Measurements from ENCODE around the gene KCNE4. TPM values are rescaled to one million over a fixed set of nuclear protein-coding genes. Genes with fewer than 3 reads are reported as not detected.

KCNE4 gene
- polyA plus RNA-seq, 1 of the 3 experiments (the other 2 are of a cell fraction): 0.20 TPM

DNA sequence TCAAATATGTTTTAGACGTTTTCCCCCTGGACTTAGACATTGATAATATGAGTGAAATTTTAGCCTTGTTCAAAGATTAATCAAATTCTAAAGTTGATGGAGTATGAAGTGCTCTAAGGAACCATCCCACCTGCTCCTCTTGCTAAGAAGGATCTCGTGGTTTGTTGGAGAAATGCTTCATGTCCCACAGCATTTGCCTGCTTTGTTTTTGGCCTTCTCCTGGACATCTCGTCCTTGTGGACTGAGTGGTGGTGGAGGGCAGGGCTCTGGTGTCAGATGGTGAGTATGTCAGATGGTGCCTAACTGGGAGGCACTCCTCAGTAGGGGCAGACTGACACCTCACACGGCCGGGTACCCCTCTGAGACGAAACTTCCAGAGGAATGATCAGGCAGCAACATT, 39.7 kb upstream of the KCNE4 start:
- Histone ChIP-seq H3K36me3 (replicated peaks in 1 of 2; ENCODE audit: control insufficient read depth in 1 of 2, insufficient read depth in 2 of 2, low read length in 1 of 2) (no peaks in the 10 kb centered on the region), H3K4me2 (no peak overlapping the region), H2AFZ (ENCODE audit: low read depth) (no peak overlapping the region), H3F3A (replicated peaks; ENCODE audit: insufficient read depth) (peaks cover 3% of the 10 kb centered on the region), H3K9me2 (no peaks in the 10 kb centered on the region), H3K27ac (ENCODE audit: low read depth in 2 of 2, low read length in 1 of 2) (no peak overlapping the region), H3K27me3 (ENCODE audit: insufficient read depth) (no peaks in the 10 kb centered on the region), H3K79me2 (ENCODE audit: insufficient read depth) (no peaks in the 10 kb centered on the region), H3K9me3 (no peaks in the 10 kb centered on the region), H3K4me1 (ENCODE audit: control insufficient read depth in 1 of 2, insufficient read depth in 2 of 2, low read depth in 1 of 2, low read length in 1 of 2) (peaks cover 0 to 5% of the 10 kb centered on the region in 2 experiments; a peak in 1 of 4 replicates), H3K4me3 (ENCODE audit: low read depth in 2 of 2, low read length in 1 of 2) (no peak overlapping the region), H4K20me1 (ENCODE audit: insufficient read depth) (no peaks in the 10 kb centered on the region), H3K9ac (no peak overlapping the region)
- TF ChIP-seq EZH2phosphoT487 (IDR thresholded peaks at IDR 0.05; ENCODE audit: borderline replicate concordance, low read depth): no peak
- no peak for TF ChIP-seq NRF1 (IDR thresholded peaks at IDR 0.05; ENCODE audit: low read depth, low read length)
- TF ChIP-seq, protein P1, sequence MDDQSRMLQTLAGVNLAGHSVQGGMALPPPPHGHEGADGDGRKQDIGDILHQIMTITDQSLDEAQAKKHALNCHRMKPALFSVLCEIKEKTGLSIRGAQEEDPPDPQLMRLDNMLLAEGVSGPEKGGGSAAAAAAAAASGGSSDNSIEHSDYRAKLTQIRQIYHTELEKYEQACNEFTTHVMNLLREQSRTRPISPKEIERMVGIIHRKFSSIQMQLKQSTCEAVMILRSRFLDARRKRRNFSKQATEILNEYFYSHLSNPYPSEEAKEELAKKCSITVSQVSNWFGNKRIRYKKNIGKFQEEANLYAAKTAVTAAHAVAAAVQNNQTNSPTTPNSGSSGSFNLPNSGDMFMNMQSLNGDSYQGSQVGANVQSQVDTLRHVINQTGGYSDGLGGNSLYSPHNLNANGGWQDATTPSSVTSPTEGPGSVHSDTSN (IDR thresholded peaks at IDR 0.05): no peak
- TF ChIP-seq NFIC (IDR thresholded peaks at IDR 0.05; ENCODE audit: borderline replicate concordance): no peak
- TF ChIP-seq RXRA (IDR thresholded peaks at IDR 0.05; ENCODE audit: borderline replicate concordance, low read depth): no peak
- TF ChIP-seq, protein P2, sequence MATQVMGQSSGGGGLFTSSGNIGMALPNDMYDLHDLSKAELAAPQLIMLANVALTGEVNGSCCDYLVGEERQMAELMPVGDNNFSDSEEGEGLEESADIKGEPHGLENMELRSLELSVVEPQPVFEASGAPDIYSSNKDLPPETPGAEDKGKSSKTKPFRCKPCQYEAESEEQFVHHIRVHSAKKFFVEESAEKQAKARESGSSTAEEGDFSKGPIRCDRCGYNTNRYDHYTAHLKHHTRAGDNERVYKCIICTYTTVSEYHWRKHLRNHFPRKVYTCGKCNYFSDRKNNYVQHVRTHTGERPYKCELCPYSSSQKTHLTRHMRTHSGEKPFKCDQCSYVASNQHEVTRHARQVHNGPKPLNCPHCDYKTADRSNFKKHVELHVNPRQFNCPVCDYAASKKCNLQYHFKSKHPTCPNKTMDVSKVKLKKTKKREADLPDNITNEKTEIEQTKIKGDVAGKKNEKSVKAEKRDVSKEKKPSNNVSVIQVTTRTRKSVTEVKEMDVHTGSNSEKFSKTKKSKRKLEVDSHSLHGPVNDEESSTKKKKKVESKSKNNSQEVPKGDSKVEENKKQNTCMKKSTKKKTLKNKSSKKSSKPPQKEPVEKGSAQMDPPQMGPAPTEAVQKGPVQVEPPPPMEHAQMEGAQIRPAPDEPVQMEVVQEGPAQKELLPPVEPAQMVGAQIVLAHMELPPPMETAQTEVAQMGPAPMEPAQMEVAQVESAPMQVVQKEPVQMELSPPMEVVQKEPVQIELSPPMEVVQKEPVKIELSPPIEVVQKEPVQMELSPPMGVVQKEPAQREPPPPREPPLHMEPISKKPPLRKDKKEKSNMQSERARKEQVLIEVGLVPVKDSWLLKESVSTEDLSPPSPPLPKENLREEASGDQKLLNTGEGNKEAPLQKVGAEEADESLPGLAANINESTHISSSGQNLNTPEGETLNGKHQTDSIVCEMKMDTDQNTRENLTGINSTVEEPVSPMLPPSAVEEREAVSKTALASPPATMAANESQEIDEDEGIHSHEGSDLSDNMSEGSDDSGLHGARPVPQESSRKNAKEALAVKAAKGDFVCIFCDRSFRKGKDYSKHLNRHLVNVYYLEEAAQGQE (IDR thresholded peaks at IDR 0.05; ENCODE audit: low read depth, low read length): no peak
- TF ChIP-seq, protein P3, sequence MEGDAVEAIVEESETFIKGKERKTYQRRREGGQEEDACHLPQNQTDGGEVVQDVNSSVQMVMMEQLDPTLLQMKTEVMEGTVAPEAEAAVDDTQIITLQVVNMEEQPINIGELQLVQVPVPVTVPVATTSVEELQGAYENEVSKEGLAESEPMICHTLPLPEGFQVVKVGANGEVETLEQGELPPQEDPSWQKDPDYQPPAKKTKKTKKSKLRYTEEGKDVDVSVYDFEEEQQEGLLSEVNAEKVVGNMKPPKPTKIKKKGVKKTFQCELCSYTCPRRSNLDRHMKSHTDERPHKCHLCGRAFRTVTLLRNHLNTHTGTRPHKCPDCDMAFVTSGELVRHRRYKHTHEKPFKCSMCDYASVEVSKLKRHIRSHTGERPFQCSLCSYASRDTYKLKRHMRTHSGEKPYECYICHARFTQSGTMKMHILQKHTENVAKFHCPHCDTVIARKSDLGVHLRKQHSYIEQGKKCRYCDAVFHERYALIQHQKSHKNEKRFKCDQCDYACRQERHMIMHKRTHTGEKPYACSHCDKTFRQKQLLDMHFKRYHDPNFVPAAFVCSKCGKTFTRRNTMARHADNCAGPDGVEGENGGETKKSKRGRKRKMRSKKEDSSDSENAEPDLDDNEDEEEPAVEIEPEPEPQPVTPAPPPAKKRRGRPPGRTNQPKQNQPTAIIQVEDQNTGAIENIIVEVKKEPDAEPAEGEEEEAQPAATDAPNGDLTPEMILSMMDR (IDR thresholded peaks at IDR 0.05): no peak
- WGBS (ENCODE audit: low lambda C conversion rate): 51% methylated on average over 3 of the region's 6 CpGs
- ChIA-PET CTCF (no interaction called here), POLR2A (no interaction called here)
- no peak for DNase-seq

DNA sequence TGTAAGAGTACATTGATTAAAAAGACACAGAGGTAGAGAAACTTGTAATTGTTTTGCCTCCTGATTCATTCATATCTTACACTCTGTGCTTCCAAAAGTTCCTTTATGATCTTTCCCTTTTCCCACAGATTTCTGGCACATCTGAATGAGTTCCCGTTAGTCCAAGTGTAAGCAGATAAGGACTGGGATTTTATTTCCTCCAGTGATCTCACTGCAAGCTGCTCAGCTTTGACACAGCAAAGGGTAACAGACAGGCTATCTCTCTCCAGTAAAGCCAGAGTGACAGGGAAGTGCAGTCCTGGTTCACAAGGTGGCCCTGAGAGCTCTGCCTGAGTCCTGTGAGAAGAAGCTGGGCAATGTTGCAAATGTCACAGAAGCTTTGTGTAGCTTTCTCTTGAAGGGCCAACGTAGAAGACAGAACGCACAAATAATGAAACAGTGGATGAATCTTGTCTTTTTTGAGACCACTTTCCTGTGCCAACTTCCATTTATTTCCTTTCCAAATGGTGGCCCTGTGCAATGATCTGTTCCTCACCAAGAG, 32.5 kb upstream of the KCNE4 start:
- H3K79me2 ChIP-seq (ENCODE audit: insufficient read depth): no peaks in the 10 kb centered on the region
- no peak for DNase-seq
- no peak overlapping the region for H3K27ac ChIP-seq (ENCODE audit: low read depth in 2 of 2, low read length in 1 of 2)
- ChIA-PET POLR2A (no interaction called here), CTCF (interaction anchor here (1.9 kb wide), 1 partner anchor 47 kb away, joined by 5 read pairs; no protein-coding TSS in a partner anchor)
- H3F3A ChIP-seq (replicated peaks; ENCODE audit: insufficient read depth): no peaks in the 10 kb centered on the region
- H3K4me3 ChIP-seq (ENCODE audit: low read depth in 2 of 2, low read length in 1 of 2): no peak overlapping the region
- H3K36me3 ChIP-seq (replicated peaks in 1 of 2; ENCODE audit: control insufficient read depth in 1 of 2, insufficient read depth in 2 of 2, low read length in 1 of 2): no peaks in the 10 kb centered on the region
- H3K9me2 ChIP-seq: no peaks in the 10 kb centered on the region
- H2AFZ ChIP-seq (ENCODE audit: low read depth): no peak overlapping the region
- H3K4me2 ChIP-seq: no peak overlapping the region
- H3K9ac ChIP-seq: no peak overlapping the region
- H3K9me3 ChIP-seq: no peaks in the 10 kb centered on the region
- no peaks in the 10 kb centered on the region for H3K27me3 ChIP-seq (ENCODE audit: insufficient read depth)
- WGBS (ENCODE audit: low lambda C conversion rate): 95% methylated on average over 3 of the region's 3 CpGs
- no peaks in the 10 kb centered on the region for H4K20me1 ChIP-seq (ENCODE audit: insufficient read depth)
- H3K4me1 ChIP-seq (ENCODE audit: control insufficient read depth in 1 of 2, insufficient read depth in 2 of 2, low read depth in 1 of 2, low read length in 1 of 2): peaks cover 0 to 7% of the 10 kb centered on the region in 2 experiments; a peak in 1 of 4 replicates
- TF ChIP-seq, protein P3 (IDR thresholded peaks at IDR 0.05): no peak
- TF ChIP-seq, protein P1 (IDR thresholded peaks at IDR 0.05): no peak
- TF ChIP-seq RAD21 (IDR thresholded peaks at IDR 0.05; ENCODE audit: low read length): no peak
- TF ChIP-seq RFX5 (IDR thresholded peaks at IDR 0.05; ENCODE audit: low read length): no peak
- TF ChIP-seq JUND (IDR thresholded peaks at IDR 0.05): no peak
- no peak for TF ChIP-seq ELF1 (IDR thresholded peaks at IDR 0.05)
- TF ChIP-seq NRF1 (IDR thresholded peaks at IDR 0.05; ENCODE audit: low read depth, low read length): no peak
- TF ChIP-seq, protein P4, sequence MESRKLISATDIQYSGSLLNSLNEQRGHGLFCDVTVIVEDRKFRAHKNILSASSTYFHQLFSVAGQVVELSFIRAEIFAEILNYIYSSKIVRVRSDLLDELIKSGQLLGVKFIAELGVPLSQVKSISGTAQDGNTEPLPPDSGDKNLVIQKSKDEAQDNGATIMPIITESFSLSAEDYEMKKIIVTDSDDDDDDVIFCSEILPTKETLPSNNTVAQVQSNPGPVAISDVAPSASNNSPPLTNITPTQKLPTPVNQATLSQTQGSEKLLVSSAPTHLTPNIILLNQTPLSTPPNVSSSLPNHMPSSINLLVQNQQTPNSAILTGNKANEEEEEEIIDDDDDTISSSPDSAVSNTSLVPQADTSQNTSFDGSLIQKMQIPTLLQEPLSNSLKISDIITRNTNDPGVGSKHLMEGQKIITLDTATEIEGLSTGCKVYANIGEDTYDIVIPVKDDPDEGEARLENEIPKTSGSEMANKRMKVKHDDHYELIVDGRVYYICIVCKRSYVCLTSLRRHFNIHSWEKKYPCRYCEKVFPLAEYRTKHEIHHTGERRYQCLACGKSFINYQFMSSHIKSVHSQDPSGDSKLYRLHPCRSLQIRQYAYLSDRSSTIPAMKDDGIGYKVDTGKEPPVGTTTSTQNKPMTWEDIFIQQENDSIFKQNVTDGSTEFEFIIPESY (IDR thresholded peaks at IDR 0.05; ENCODE audit: borderline replicate concordance, low read depth): no peak
- TF ChIP-seq POLR2AphosphoS5 (IDR thresholded peaks at IDR 0.05; ENCODE audit: low read depth, low read length): no peak
- TF ChIP-seq TEAD4 (IDR thresholded peaks at IDR 0.05; ENCODE audit: borderline replicate concordance, insufficient read depth): no peak

Data from SK-N-SH (cell line).